Spinal cord (tissue), 10 donors: ENCODE results near the gene CHST1. TPM values are rescaled to one million over a fixed set of nuclear protein-coding genes. Genes with fewer than 3 reads are reported as not detected.

Source experiments
- DNase-seq, 6 donors: peaks; one replicate each; pipeline versions ENCODE4 v3.0.0 to v3.0.0-alpha.2; 2013 to 2015; ENCODE audit warnings: low spot score in 6 of 6, low read depth in 4 of 6
- H3K27ac ChIP-seq: one replicate; pipeline ENCODE4 v1.5.1; 2013; ENCODE audit warnings: low read depth, low read length, control low read depth
- H3K27me3 ChIP-seq: one replicate; pipeline ENCODE4 v1.6.1; 2013; ENCODE audit warnings: low read length; ENCODE audit not compliant: control insufficient read depth, insufficient read depth
- H3K36me3 ChIP-seq: one replicate; pipeline ENCODE4 v1.6.1; 2013; ENCODE audit warnings: low read length; ENCODE audit not compliant: control insufficient read depth, insufficient read depth
- H3K4me1 ChIP-seq: one replicate; pipeline ENCODE4 v1.6.1; 2013; ENCODE audit warnings: low read length; ENCODE audit not compliant: control insufficient read depth, insufficient read depth
- H3K4me3 ChIP-seq: one replicate; pipeline ENCODE4 v1.5.1; 2013; ENCODE audit warnings: low read depth, low read length, control low read depth
- H3K9me3 ChIP-seq: one replicate; pipeline ENCODE4 v1.6.1; 2013; ENCODE audit warnings: low read length; ENCODE audit not compliant: control insufficient read depth, insufficient read depth
- WGBS: methylation state at CpG from one replicate; pipeline ENCODE4 v1.1.5; 2013; ENCODE audit warnings: missing lambda C conversion rate; ENCODE audit not compliant: insufficient coverage; 5-methylcytosine and 5-hydroxymethylcytosine counted together
- polyA plus RNA-seq, 2 donors: library from polyadenylated mRNA; unstranded; fragments of 120-200 nt; gene quantifications; one replicate each; pipeline ENCODE4 v1.2.1, GENCODE V29; 2013; ENCODE audit not compliant: insufficient read length in 2 of 2
- total RNA-seq, 2 donors: library from RNA; depleted of rRNA in 1 of 2; stranded (reverse); fragments of 120-200 nt in 1 of 2; fragments of >200 nt in 1 of 2; gene quantifications; one replicate each; pipeline versions ENCODE4 v1.2.3 to v1.2.4, GENCODE V29; 2013 to 2014
- donor health status: healthy.

CHST1 gene
- total and polyA plus RNA-seq, 4 donors: 8.5 to 62.4 (median 33.7) TPM

DNA sequence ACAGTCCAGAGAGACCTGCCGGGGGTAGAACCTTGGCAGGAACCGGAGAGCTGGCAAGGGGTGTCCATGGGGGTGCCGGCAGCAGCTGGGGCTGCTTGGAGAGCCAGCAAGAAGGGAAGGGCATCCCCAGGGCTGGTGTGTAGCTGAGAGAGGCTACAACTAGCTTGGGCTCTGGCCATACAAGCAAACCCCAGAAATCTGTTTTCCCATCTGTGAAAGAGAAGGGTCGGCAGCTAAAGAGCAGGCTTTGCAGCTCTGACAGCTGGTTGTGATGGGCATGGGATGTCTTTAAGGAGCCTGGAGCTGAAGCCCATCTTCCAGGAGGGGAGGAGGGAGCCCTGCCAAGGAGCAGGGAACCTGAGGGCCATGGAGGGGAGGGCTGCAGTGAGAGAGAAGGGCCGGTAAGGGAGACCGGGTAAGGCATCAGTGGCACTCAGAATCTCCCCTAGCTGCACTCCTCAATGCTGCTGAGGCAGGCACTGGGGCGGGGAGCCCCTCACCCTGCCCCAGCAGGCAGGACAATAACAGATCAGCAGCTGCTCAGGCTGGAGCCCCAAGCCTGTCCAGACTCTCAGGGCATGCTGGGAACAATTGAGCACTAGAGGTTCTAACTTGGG lies 3.9 kb downstream of the CHST1 start:
- no peaks in the 10 kb centered on the region for H3K27me3 ChIP-seq
- H3K9me3 ChIP-seq: no peaks in the 10 kb centered on the region
- no peak overlapping the region for H3K27ac ChIP-seq
- no peak overlapping the region for H3K4me3 ChIP-seq
- WGBS: 13% methylated on average over 7 of the region's 7 CpGs
- DNase-seq: peak in 2 of 6 donors; percentile 55 to 66
- H3K4me1 ChIP-seq: peaks cover 82% of the 10 kb centered on the region
- peaks cover 6% of the 10 kb centered on the region for H3K36me3 ChIP-seq

DNA sequence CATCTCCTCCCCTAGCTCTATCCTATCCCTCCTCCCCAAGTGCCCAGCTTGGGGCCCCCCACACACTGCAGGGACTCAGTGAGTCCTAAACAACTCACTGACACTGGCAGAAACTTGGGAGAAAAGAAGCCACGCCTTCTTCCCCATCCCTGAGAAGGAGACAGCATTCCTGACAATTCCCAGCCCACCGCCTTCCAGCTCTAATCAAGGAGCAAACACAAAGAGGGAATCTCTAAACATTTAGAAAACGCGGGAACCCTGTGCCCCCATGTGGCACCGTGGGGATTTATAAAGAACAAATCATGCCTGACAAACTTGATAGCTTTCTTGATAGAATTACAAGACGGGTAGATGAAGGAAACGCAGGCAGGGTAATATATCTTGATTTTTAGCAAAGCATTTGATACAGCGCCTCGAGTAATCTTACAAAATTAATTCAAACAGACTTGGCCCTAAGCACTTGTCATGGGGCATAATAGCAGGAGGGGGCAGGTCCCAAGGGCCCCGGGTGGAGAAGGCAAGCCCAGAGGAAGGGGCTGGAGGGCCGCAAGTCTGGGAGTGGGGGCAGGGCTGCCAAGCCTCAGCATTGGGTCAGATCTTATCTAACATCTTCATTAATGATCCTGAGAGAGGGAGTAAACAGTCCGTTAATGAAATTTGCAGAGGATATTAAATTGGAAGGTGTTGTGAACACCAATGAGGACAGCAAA lies 4.5 kb downstream of the CHST1 start:
- Histone ChIP-seq H3K27me3 (no peaks in the 10 kb centered on the region), H3K36me3 (peaks cover 6% of the 10 kb centered on the region), H3K9me3 (no peaks in the 10 kb centered on the region), H3K4me1 (peaks cover 77% of the 10 kb centered on the region), H3K27ac (no peak overlapping the region), H3K4me3 (no peak overlapping the region)
- 51% methylated on average over 5 of the region's 12 CpGs for WGBS
- DNase-seq: peak in 2 of 6 donors; percentile 57 to 83

DNA sequence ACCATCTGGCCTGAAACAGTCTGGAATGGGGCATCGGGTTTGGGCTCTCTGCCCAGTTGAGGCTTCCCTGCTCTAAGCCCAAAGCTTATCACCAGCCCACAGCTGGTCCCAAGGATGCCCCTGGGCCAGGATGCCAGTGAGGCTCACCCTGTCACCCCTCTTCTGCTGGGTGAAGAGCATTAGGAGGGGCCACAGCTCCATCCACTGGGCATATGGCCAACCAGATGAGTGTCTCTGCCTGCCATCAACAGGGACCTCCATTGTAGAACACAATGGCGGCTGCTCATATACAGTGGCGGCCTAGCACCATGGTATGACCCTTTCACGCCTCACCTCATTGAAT lies 5.6 kb downstream of the CHST1 start:
- Histone ChIP-seq H3K27me3 (no peaks in the 10 kb centered on the region), H3K4me3 (no peak overlapping the region), H3K36me3 (peaks cover 6% of the 10 kb centered on the region), H3K4me1 (peaks cover 84% of the 10 kb centered on the region), H3K27ac (no peak overlapping the region), H3K9me3 (no peaks in the 10 kb centered on the region)
- WGBS: 55% methylated on average over 3 of the region's 4 CpGs
- peak in 1 of 6 donors; percentile 38 for DNase-seq

DNA sequence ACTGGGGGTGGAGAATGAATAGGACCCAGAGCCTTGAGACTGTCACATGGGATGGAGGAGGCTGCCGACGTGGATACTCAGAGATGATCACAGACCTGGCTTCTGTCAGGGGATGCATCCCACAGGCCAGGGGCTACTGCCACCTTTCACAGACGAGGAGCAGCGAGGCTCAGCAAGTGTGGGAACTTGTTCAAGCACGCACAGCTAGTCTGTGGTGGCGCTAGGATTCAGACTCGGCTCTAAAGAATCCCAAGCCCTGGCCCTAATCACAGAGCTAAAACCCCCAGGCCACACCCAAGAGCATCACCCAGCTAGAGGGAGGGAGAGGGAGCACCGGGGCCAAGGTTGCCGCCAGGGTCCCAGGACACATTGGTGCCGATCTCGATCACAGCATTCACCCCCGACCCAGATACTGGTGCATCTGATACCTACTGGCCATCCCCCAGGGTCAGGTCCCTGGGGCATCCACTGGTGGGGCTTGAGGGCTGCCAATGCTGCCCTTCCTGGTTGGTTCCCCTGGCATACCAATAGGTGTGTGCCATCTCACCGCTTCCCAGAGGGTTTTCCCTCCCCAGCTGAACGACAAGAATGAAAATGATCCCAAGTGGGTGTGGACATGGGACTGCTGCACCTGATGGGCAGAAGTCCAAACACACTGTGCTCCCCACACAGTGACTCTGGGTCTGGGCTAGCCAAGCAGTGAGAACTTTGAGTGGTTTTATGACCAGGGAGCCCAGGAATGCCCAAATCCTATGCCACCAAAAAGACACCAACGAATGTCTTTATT lies 6.2 kb downstream of the CHST1 start:
- DNase-seq: no peak
- no peaks in the 10 kb centered on the region for H3K27me3 ChIP-seq
- peaks cover 6% of the 10 kb centered on the region for H3K36me3 ChIP-seq
- H3K4me3 ChIP-seq: no peak overlapping the region
- no peaks in the 10 kb centered on the region for H3K9me3 ChIP-seq
- H3K4me1 ChIP-seq: peaks cover 84% of the 10 kb centered on the region
- WGBS: 59% methylated on average over 10 of the region's 15 CpGs
- H3K27ac ChIP-seq: peak overlapping the region; percentile 29

DNA sequence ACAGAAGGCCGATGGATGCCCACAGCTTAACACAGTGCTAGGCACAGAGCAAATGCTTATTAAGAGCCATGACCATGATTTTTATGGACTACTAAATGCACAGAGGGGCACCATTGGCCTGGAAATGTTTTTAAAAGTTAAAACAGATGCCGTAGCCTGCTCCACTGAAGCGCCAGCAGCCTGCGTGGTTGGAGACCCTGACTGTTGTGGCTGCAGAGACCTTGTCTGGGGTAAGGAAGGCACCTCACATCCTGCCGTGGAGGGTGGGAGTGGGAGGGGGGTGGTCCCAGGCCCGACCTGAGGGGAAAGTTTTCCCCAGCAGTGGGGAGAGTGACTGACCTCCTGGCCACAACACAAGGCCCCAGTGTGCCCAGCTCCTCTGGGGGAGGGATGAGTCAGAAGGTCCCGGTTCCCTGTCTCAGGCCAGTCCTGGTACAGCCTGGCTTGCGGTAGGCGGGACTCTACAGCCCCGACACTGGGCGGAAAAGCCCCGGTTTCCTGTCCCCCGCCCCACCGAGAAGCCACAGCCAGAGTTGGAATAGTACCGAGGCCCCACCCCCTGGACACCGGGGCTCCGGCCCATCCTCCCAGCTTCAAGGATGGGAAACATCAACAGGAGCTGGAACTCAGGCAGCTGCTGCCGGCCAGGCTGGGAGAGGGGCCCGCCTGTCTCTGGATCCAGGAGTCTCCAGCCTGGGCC lies 7.0 kb downstream of the CHST1 start:
- H3K4me1 ChIP-seq: peaks cover 79% of the 10 kb centered on the region
- H3K36me3 ChIP-seq: peaks cover 6% of the 10 kb centered on the region
- H3K27ac ChIP-seq: peak overlapping the region; percentile 29
- H3K9me3 ChIP-seq: no peaks in the 10 kb centered on the region
- H3K27me3 ChIP-seq: no peaks in the 10 kb centered on the region
- 35% methylated on average over 19 of the region's 19 CpGs for WGBS
- DNase-seq: peak in 1 of 6 donors; percentile 47
- no peak overlapping the region for H3K4me3 ChIP-seq

DNA sequence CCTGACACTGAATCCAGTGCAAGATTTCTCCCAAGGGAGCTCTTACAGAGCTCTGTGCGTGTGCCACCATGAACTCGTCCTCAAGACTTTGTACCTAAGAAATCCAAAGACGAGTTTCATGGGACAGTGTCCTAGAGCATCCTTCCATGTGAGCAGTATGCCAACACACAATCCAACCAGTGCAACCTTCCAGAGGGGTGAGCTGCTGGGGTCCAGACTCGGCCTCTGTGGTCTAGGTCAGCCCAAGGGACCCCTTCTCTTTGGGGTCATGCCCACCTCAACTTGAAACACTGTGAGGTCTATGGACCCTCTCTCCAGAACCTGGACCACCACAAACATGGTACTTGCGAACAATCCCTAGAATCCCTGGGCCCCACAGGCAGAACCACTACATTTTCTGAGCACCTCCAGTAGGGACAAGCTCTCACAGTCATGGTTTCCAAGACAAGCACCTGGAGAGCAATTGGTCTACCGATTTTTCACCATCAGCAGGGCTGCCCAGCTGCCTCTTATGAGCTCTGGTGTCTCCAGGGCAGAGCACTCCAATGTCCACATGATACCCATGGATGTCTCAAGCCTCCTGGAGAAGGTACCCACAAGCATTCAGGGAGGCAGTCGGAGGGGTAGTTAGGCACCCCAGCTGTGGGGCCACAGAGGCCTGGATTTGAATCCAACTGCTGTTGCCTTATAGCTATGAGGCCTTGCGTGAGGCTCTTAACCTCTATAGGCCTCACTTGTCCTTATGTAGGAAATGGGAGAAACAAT lies 7.7 kb downstream of the CHST1 start:
- no peak overlapping the region for H3K27ac ChIP-seq
- no peak for DNase-seq
- no peaks in the 10 kb centered on the region for H3K9me3 ChIP-seq
- no peak overlapping the region for H3K4me3 ChIP-seq
- no peaks in the 10 kb centered on the region for H3K27me3 ChIP-seq
- peaks cover 6% of the 10 kb centered on the region for H3K36me3 ChIP-seq
- peaks cover 72% of the 10 kb centered on the region for H3K4me1 ChIP-seq
- WGBS: 91% methylated on average over 7 of the region's 8 CpGs

DNA sequence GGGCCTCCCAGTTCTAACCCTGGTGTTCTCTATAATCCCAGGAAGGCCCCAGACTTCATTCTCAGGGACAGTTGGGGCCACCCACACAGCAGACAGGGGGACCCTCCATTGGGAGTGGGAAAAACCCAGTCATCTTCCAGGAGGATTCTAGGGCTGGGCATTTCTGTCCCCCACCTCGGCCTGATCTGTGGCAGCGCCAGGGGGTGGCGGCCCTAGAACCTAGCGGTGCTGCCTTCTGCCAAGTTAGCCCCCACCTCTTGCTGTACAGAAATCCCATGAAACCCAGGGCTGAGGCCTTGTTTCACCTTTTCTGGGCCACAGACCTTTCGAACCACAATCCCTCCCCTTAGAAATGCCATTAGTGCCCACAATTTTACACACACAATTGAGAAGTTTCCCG lies 9.6 kb downstream of the CHST1 start:
- H3K4me3 ChIP-seq: no peak overlapping the region
- no peaks in the 10 kb centered on the region for H3K27me3 ChIP-seq
- WGBS: 85% methylated on average over 6 of the region's 6 CpGs
- no peak for DNase-seq
- H3K9me3 ChIP-seq: no peaks in the 10 kb centered on the region
- peaks cover 62% of the 10 kb centered on the region for H3K4me1 ChIP-seq
- no peak overlapping the region for H3K27ac ChIP-seq
- H3K36me3 ChIP-seq: peaks cover 24% of the 10 kb centered on the region

DNA sequence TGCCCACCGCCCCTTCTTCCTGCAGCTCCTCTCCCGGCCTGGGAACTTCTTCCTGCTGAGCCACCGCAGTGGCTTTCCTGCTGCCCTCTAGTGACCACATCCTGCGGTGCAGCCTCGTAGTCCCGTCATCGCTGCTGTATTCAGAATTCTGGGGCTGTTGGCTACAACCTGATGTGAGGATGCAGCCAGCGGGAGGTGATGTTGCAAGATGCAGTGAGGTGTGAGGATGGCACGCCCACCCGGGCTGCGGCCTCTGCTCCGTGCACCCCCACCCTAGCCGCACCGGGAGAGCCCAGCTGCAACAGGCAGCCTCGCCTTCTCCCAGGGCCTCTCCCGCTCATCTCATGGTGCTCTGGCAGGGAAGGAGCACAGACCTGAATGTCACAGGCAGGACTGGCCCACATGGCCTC lies 10.1 kb downstream of the CHST1 start:
- 16% methylated on average over 16 of the region's 16 CpGs for WGBS
- DNase-seq: peak in 5 of 6 donors; percentile 70 to 97 (median 81)
- Histone ChIP-seq H3K9me3 (no peaks in the 10 kb centered on the region), H3K36me3 (peaks cover 28% of the 10 kb centered on the region), H3K27me3 (no peaks in the 10 kb centered on the region), H3K27ac (no peak overlapping the region), H3K4me1 (peaks cover 57% of the 10 kb centered on the region), H3K4me3 (no peak overlapping the region)

DNA sequence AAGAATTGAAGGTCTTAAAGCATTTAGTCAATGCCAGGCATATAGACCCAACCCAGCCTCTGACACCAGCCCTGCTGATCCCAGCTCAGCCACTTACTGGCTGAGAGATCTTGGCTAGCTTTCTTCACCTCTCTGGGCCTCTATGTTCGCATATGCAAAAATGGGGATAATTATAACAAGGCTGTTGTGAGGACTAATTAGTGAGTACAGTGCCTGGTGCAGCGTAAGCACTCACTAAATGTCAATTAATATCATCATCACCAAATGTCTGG lies 10.5 kb downstream of the CHST1 start:
- Histone ChIP-seq H3K9me3 (no peaks in the 10 kb centered on the region), H3K4me1 (peaks cover 56% of the 10 kb centered on the region), H3K27me3 (no peaks in the 10 kb centered on the region), H3K4me3 (no peak overlapping the region), H3K27ac (peak overlapping the region; percentile 45), H3K36me3 (peaks cover 33% of the 10 kb centered on the region)
- no CpG with 5 or more reads among the region's 2 CpGs for WGBS
- no peak for DNase-seq
